ENCODE results near the gene PELI1. TPM values are rescaled to one million over a fixed set of nuclear protein-coding genes. Genes with fewer than 3 reads are reported as not detected.
A peak's percentile ranks its signal among the peaks of the same experiment; 100 is the strongest.
"Not testable (repeated sequence)": the region's sequence is repeated elsewhere in the genome, so short reads cannot be mapped to it uniquely, and the experiment has no call there.

PELI1 gene
- total and polyA plus RNA-seq, 4 donors, result 21.9 to 45.4 (median 39.0) TPM

- H3K27ac ChIP-seq (ENCODE audit: low read depth, low read length), result no peak overlapping the region
- H3K27me3 ChIP-seq (ENCODE audit: control insufficient read depth, insufficient read depth, low read length), result no peaks in the 10 kb centered on the region
- DNase-seq (ENCODE audit: low read depth in 4 of 6, low spot score in 6 of 6), result no peak
- no peaks in the 10 kb centered on the region for H3K36me3 ChIP-seq (ENCODE audit: control insufficient read depth, insufficient read depth, low read length)
- no peaks in the 10 kb centered on the region for H3K9me3 ChIP-seq (ENCODE audit: control insufficient read depth, insufficient read depth, low read length)
- no peaks in the 10 kb centered on the region for H3K4me1 ChIP-seq (ENCODE audit: control insufficient read depth, insufficient read depth, low read length)
- 100% methylated on average over 1 of the region's 1 CpG for WGBS (ENCODE audit: insufficient coverage)
- no peak overlapping the region for H3K4me3 ChIP-seq (ENCODE audit: low read depth, low read length)
Measured at GRCh38 chr2:64080179-64080578, 64.0 kb downstream of the PELI1 start.

- not testable (repeated sequence) for H3K4me1 ChIP-seq (ENCODE audit: control insufficient read depth, insufficient read depth, low read length); DNase-seq (ENCODE audit: low read depth in 4 of 6, low spot score in 6 of 6); H3K4me3 ChIP-seq (ENCODE audit: low read depth, low read length); H3K27me3 ChIP-seq (ENCODE audit: control insufficient read depth, insufficient read depth, low read length); H3K27ac ChIP-seq (ENCODE audit: low read depth, low read length); H3K36me3 ChIP-seq (ENCODE audit: control insufficient read depth, insufficient read depth, low read length); H3K9me3 ChIP-seq (ENCODE audit: control insufficient read depth, insufficient read depth, low read length)
- 100% methylated on average over 2 of the region's 6 CpGs for WGBS (ENCODE audit: insufficient coverage)
Measured at GRCh38 chr2:64079688-64080087, 64.5 kb downstream of the PELI1 start.

- DNase-seq (ENCODE audit: low read depth in 4 of 6, low spot score in 6 of 6); H3K4me1 ChIP-seq (ENCODE audit: control insufficient read depth, insufficient read depth, low read length); H3K27me3 ChIP-seq (ENCODE audit: control insufficient read depth, insufficient read depth, low read length); H3K36me3 ChIP-seq (ENCODE audit: control insufficient read depth, insufficient read depth, low read length); H3K4me3 ChIP-seq (ENCODE audit: low read depth, low read length); H3K9me3 ChIP-seq (ENCODE audit: control insufficient read depth, insufficient read depth, low read length); H3K27ac ChIP-seq (ENCODE audit: low read depth, low read length): not testable (repeated sequence)
- 98% methylated on average over 6 of the region's 7 CpGs for WGBS (ENCODE audit: insufficient coverage)
Measured at GRCh38 chr2:64076828-64077227, 67.4 kb downstream of the PELI1 start.

GRCh38 chr2:64074616-64075015 lies 69.6 kb downstream of the PELI1 start:
- not testable (repeated sequence) for H3K9me3 ChIP-seq (ENCODE audit: control insufficient read depth, insufficient read depth, low read length); H3K36me3 ChIP-seq (ENCODE audit: control insufficient read depth, insufficient read depth, low read length); H3K27ac ChIP-seq (ENCODE audit: low read depth, low read length); H3K4me1 ChIP-seq (ENCODE audit: control insufficient read depth, insufficient read depth, low read length); H3K4me3 ChIP-seq (ENCODE audit: low read depth, low read length); H3K27me3 ChIP-seq (ENCODE audit: control insufficient read depth, insufficient read depth, low read length); DNase-seq (ENCODE audit: low read depth in 4 of 6, low spot score in 6 of 6)
- 81% methylated on average over 4 of the region's 6 CpGs for WGBS (ENCODE audit: insufficient coverage)

- Histone ChIP-seq H3K9me3 (ENCODE audit: control insufficient read depth, insufficient read depth, low read length) (no peaks in the 10 kb centered on the region), H3K4me1 (ENCODE audit: control insufficient read depth, insufficient read depth, low read length) (peaks cover 4% of the 10 kb centered on the region), H3K27ac (ENCODE audit: low read depth, low read length) (no peak overlapping the region), H3K4me3 (ENCODE audit: low read depth, low read length) (no peak overlapping the region), H3K36me3 (ENCODE audit: control insufficient read depth, insufficient read depth, low read length) (no peaks in the 10 kb centered on the region), H3K27me3 (ENCODE audit: control insufficient read depth, insufficient read depth, low read length) (no peaks in the 10 kb centered on the region)
- WGBS (ENCODE audit: insufficient coverage), result no CpG with 5 or more reads among the region's 1 CpG
- no peak for DNase-seq (ENCODE audit: low read depth in 4 of 6, low spot score in 6 of 6)
Measured at GRCh38 chr2:64067326-64067725, 76.9 kb downstream of the PELI1 start.

- no peak overlapping the region for H3K27ac ChIP-seq (ENCODE audit: low read depth, low read length)
- no peaks in the 10 kb centered on the region for H3K9me3 ChIP-seq (ENCODE audit: control insufficient read depth, insufficient read depth, low read length)
Measured at GRCh38 chr2:64065516-64065915, 78.7 kb downstream of the PELI1 start.

GRCh38 chr2:64063924-64064331 lies 80.3 kb downstream of the PELI1 start:
- peak overlapping the region; percentile 30 for H3K27ac ChIP-seq (ENCODE audit: low read depth, low read length)

More at GRCh38 chr2:64065516-64065915, 78.7 kb downstream of the PELI1 start:
- Histone ChIP-seq H3K27me3 (ENCODE audit: control insufficient read depth, insufficient read depth, low read length) (no peaks in the 10 kb centered on the region), H3K36me3 (ENCODE audit: control insufficient read depth, insufficient read depth, low read length) (no peaks in the 10 kb centered on the region), H3K4me3 (ENCODE audit: low read depth, low read length) (no peak overlapping the region), H3K4me1 (ENCODE audit: control insufficient read depth, insufficient read depth, low read length) (peaks cover 4% of the 10 kb centered on the region)
- no peak for DNase-seq (ENCODE audit: low read depth in 4 of 6, low spot score in 6 of 6)
- 93% methylated on average over 5 of the region's 6 CpGs for WGBS (ENCODE audit: insufficient coverage)

GRCh38 chr2:64063454-64063853 lies 80.8 kb downstream of the PELI1 start:
- WGBS (ENCODE audit: insufficient coverage), result 83% methylated on average over 1 of the region's 3 CpGs
- H3K27me3 ChIP-seq (ENCODE audit: control insufficient read depth, insufficient read depth, low read length), result no peaks in the 10 kb centered on the region

More at GRCh38 chr2:64063924-64064331, 80.3 kb downstream of the PELI1 start:
- H3K27me3 ChIP-seq (ENCODE audit: control insufficient read depth, insufficient read depth, low read length), result no peaks in the 10 kb centered on the region
- no peak overlapping the region for H3K4me3 ChIP-seq (ENCODE audit: low read depth, low read length)
- peak in 1 of 6 donors; percentile 44 for DNase-seq (ENCODE audit: low read depth in 4 of 6, low spot score in 6 of 6)
- WGBS (ENCODE audit: insufficient coverage), result 39% methylated on average over 4 of the region's 4 CpGs
- H3K4me1 ChIP-seq (ENCODE audit: control insufficient read depth, insufficient read depth, low read length), result peaks cover 4% of the 10 kb centered on the region
- H3K36me3 ChIP-seq (ENCODE audit: control insufficient read depth, insufficient read depth, low read length), result no peaks in the 10 kb centered on the region
- no peaks in the 10 kb centered on the region for H3K9me3 ChIP-seq (ENCODE audit: control insufficient read depth, insufficient read depth, low read length)

GRCh38 chr2:64062840-64063239 lies 81.4 kb downstream of the PELI1 start:
- Histone ChIP-seq H3K36me3 (ENCODE audit: control insufficient read depth, insufficient read depth, low read length) (no peaks in the 10 kb centered on the region), H3K9me3 (ENCODE audit: control insufficient read depth, insufficient read depth, low read length) (no peaks in the 10 kb centered on the region), H3K27me3 (ENCODE audit: control insufficient read depth, insufficient read depth, low read length) (no peaks in the 10 kb centered on the region), H3K27ac (ENCODE audit: low read depth, low read length) (no peak overlapping the region), H3K4me1 (ENCODE audit: control insufficient read depth, insufficient read depth, low read length) (peaks cover 4% of the 10 kb centered on the region), H3K4me3 (ENCODE audit: low read depth, low read length) (no peak overlapping the region)
- no peak for DNase-seq (ENCODE audit: low read depth in 4 of 6, low spot score in 6 of 6)

More at GRCh38 chr2:64063454-64063853, 80.8 kb downstream of the PELI1 start:
- peak overlapping the region; percentile 30 for H3K27ac ChIP-seq (ENCODE audit: low read depth, low read length)
- H3K9me3 ChIP-seq (ENCODE audit: control insufficient read depth, insufficient read depth, low read length), result no peaks in the 10 kb centered on the region
- peaks cover 4% of the 10 kb centered on the region for H3K4me1 ChIP-seq (ENCODE audit: control insufficient read depth, insufficient read depth, low read length)
- peak in 1 of 6 donors; percentile 7 for DNase-seq (ENCODE audit: low read depth in 4 of 6, low spot score in 6 of 6)
- no peaks in the 10 kb centered on the region for H3K36me3 ChIP-seq (ENCODE audit: control insufficient read depth, insufficient read depth, low read length)
- no peak overlapping the region for H3K4me3 ChIP-seq (ENCODE audit: low read depth, low read length)

- H3K4me3 ChIP-seq (ENCODE audit: low read depth, low read length), result no peak overlapping the region
- no peaks in the 10 kb centered on the region for H3K36me3 ChIP-seq (ENCODE audit: control insufficient read depth, insufficient read depth, low read length)
- H3K4me1 ChIP-seq (ENCODE audit: control insufficient read depth, insufficient read depth, low read length), result no peaks in the 10 kb centered on the region
- H3K27me3 ChIP-seq (ENCODE audit: control insufficient read depth, insufficient read depth, low read length), result no peaks in the 10 kb centered on the region
- no peak overlapping the region for H3K27ac ChIP-seq (ENCODE audit: low read depth, low read length)
- H3K9me3 ChIP-seq (ENCODE audit: control insufficient read depth, insufficient read depth, low read length), result no peaks in the 10 kb centered on the region
- no peak for DNase-seq (ENCODE audit: low read depth in 4 of 6, low spot score in 6 of 6)
Measured at GRCh38 chr2:64059270-64059669, 85.0 kb downstream of the PELI1 start.

Measured in spinal cord (tissue), 10 donors.